Peyer's patch (tissue), 4 donors: Measurements from ENCODE around the gene GPR65.

ENCODE experiments used
- CTCF ChIP-seq, 6 experiments: fragments of 450-650 bp in 4 of 6; fragments of 200-600 bp in 2 of 6; sonication (generic) in 1 of 6; IDR thresholded peaks; one replicate each; pipeline ENCODE4 v1.5.1; 2017 to 2019; ENCODE audit warnings: antibody characterized with exemption in 6 of 6, mild to moderate bottlenecking in 3 of 6, moderate library complexity in 1 of 6
- POLR2A ChIP-seq, 2 donors: fragments of 450-650 bp; IDR thresholded peaks; one replicate each; pipeline ENCODE4 v1.5.1; 2017; ENCODE audit warnings: antibody characterized with exemption in 2 of 2, mild to moderate bottlenecking in 2 of 2, moderate library complexity in 2 of 2

DNA sequence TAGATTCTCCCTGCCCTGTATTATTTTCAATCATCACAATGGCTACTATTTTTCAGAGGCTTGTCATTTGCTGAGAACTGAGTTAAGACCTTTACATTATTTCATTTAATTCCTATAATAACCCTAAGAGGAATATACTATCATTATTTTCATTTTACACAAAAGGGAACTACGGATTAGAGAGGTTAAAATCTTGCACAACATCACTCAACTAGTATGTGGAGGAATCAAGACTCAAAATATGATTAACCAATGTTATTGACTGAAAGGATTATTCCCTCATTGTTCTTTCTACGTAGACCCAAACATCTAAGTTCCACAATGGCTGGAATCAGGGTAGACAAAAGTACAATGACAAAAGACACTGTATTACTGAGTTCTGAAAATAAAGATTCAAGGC lies 45.0 kb downstream of the GPR65 start:
- TF ChIP-seq CTCF (IDR thresholded peaks at IDR 0.05), result no peak
- TF ChIP-seq POLR2A (IDR thresholded peaks at IDR 0.05), result no peak
